OCI-LY3 (cell line): ENCODE results near the gene DFFB.

ENCODE experiments used
- CTCF ChIP-seq: fragments of 200-600, 300-600 bp; sonication (generic); IDR thresholded peaks from 2 replicates; pipeline ENCODE4 v1.5.1; 2014; ENCODE audit warnings: antibody characterized with exemption, low read length, low read depth
- EZH2phosphoT487 ChIP-seq: fragments of 200-600 bp; shearing (Covaris generic); IDR thresholded peaks from 2 replicates; pipeline ENCODE4 v1.6.1; 2018; ENCODE audit warnings: antibody characterized with exemption, mixed run types, low read depth

- no peak for TF ChIP-seq CTCF
- no peak for TF ChIP-seq EZH2phosphoT487
Observed at GRCh38 chr1:3925256-3925655, 68.0 kb downstream of the DFFB start.
